Endodermal cell (in vitro differentiated cells): ENCODE measurements around the gene HRH1. TPM values are rescaled to one million over a fixed set of nuclear protein-coding genes. Genes with fewer than 3 reads are reported as not detected.
"Not testable (repeated sequence)": the region's sequence is repeated elsewhere in the genome, so short reads cannot be mapped to it uniquely, and the experiment has no call there.

Experiments
- DNase-seq: peaks from one replicate; pipeline ENCODE4 v3.0.0-alpha.2; 2017
- H3K27ac ChIP-seq: 2 replicates; pipeline ENCODE4 v1.5.1; 2013; ENCODE audit warnings: mild to moderate bottlenecking, low read depth, low read length, moderate library complexity
- H3K27me3 ChIP-seq: 2 replicates; pipeline ENCODE4 v1.6.1; 2013; ENCODE audit warnings: mild to moderate bottlenecking, low read length, moderate library complexity; ENCODE audit not compliant: insufficient read depth, control insufficient read depth, poor library complexity, severe bottlenecking
- H3K36me3 ChIP-seq: 2 replicates; pipeline ENCODE4 v1.7.0; 2013; ENCODE audit warnings: mild to moderate bottlenecking, low read length, moderate library complexity; ENCODE audit not compliant: control insufficient read depth, insufficient read depth
- H3K4me1 ChIP-seq: one replicate; pipeline ENCODE4 v1.7.0; 2013; ENCODE audit warnings: low read length; ENCODE audit not compliant: control insufficient read depth, insufficient read depth
- H3K4me3 ChIP-seq: 2 replicates; pipeline ENCODE4 v1.5.1; 2013; ENCODE audit warnings: mild to moderate bottlenecking, low read length, moderate library complexity
- H3K9ac ChIP-seq: 2 replicates; pipeline ENCODE4 v1.6.1; 2013; ENCODE audit warnings: mild to moderate bottlenecking, low read length, moderate library complexity; ENCODE audit not compliant: poor library complexity, severe bottlenecking; ENCODE audit errors: extremely low read depth
- H3K9me3 ChIP-seq: 2 replicates; pipeline ENCODE4 v1.6.1; 2013; ENCODE audit warnings: mild to moderate bottlenecking, low read length, moderate library complexity; ENCODE audit not compliant: control insufficient read depth
- H3K27ac Mint-ChIP-seq: 2 replicates; pipeline ENCODE4 v1.8.0; 2020; ENCODE audit warnings: mixed read lengths
- H3K27me3 Mint-ChIP-seq: 2 replicates; pipeline ENCODE4 v1.8.0; 2021; ENCODE audit warnings: mild to moderate bottlenecking, mixed read lengths; ENCODE audit not compliant: insufficient read depth
- H3K36me3 Mint-ChIP-seq: 2 replicates; pipeline ENCODE4 v1.8.0; 2020; ENCODE audit warnings: low read depth, mixed read lengths
- H3K4me1 Mint-ChIP-seq: 2 replicates; pipeline ENCODE4 v1.8.0; 2020; ENCODE audit warnings: mixed read lengths
- H3K4me3 Mint-ChIP-seq: 2 replicates; pipeline ENCODE4 v1.8.0; 2020; ENCODE audit warnings: mild to moderate bottlenecking, moderate library complexity, mixed read lengths
- H3K9me3 Mint-ChIP-seq: 2 replicates; pipeline ENCODE4 v1.8.0; 2020; ENCODE audit warnings: mild to moderate bottlenecking, mixed read lengths
- CTCF ChIP-seq: fragments of 200-600 bp; sonication (generic); conservative IDR thresholded peaks from 2 replicates; pipeline ENCODE4 v1.5.0; 2021; ENCODE audit warnings: antibody characterized with exemption, mild to moderate bottlenecking
- WGBS, 2 experiments: methylation state at CpG; one replicate each; pipeline versions ENCODE4 v1.1.5 to v1.1.7; 2013; ENCODE audit warnings: missing lambda C conversion rate in 2 of 2, mixed read lengths in 1 of 2; ENCODE audit not compliant: insufficient coverage in 1 of 2, insufficient read length in 1 of 2; 5-methylcytosine and 5-hydroxymethylcytosine counted together
- long read RNA-seq, 4 experiments: library from polyadenylated mRNA in 2 of 4; library from RNA in 1 of 4; library from capped mRNA in 1 of 4; stranded (forward) in 3 of 4; unstranded in 1 of 4; transcript quantifications; one replicate each; pipeline ENCODE4 v2.0.0, GENCODE V29; 2020 to 2021; ENCODE audit warnings: inconsistent platforms in 1 of 4
- polyA plus RNA-seq, 2 experiments: library from polyadenylated mRNA; stranded (reverse); fragments of 50-300 nt; gene quantifications; one replicate each; pipeline ENCODE4 v1.2.3, GENCODE V29; 2013
- total RNA-seq, 2 donors: library from RNA; stranded (reverse); fragmentation: NEBNext Ultra II Directional in 1 of 2; extraction: Animal tissue kit (Norgen Biotek cat#: 25700) in 1 of 2; gene quantifications; 2 replicates in 1 of 2; 3 replicates in 1 of 2; pipeline ENCODE4 v1.2.1, GENCODE V29; 2021

The HRH1 gene
- total RNA-seq: under 1 TPM in 1 of 2 donors, not detected in 1; 0.13 TPM
- polyA plus RNA-seq (2013, experiment 1 of 2): 0.21 TPM
- polyA plus RNA-seq (2013, experiment 2 of 2): 0.41 TPM
- long read RNA-seq, experiment 1: 0 reads
- long read RNA-seq, experiment 2: 0 reads
- long read RNA-seq, experiment 3: 0 reads
- long read RNA-seq, experiment 4: 0 reads

- 1 to 3% methylated on average over 17 to 98 of the region's 98 CpGs for WGBS, 2 experiments
- H3K4me3 Mint-ChIP-seq: peak within 1 kb of the TSS; percentile 60
- no peaks in the 10 kb centered on the region for H3K36me3 Mint-ChIP-seq
- peaks cover 79% of the 10 kb centered on the region for H3K27me3 Mint-ChIP-seq
- no peaks in the 10 kb centered on the region for H3K9me3 Mint-ChIP-seq
- DNase-seq: no peak
- Histone ChIP-seq H3K27me3 (peaks cover 77% of the 10 kb centered on the region), H3K9ac (peak within 1 kb of the TSS; percentile 15), H3K36me3 (no peaks in the 10 kb centered on the region), H3K9me3 (no peaks in the 10 kb centered on the region), H3K4me3 (peak within 1 kb of the TSS; percentile 77), H3K4me1 (no peaks in the 10 kb centered on the region), H3K27ac (no peak within 1 kb of the TSS)
- H3K4me1 Mint-ChIP-seq: peaks cover 12% of the 10 kb centered on the region
- TF ChIP-seq CTCF: no peak
- H3K27ac Mint-ChIP-seq: peak within 1 kb of the TSS; percentile 56
Measured at GRCh38 chr3:11154036-11154952, at the start of gene HRH1. HRH1 (plus strand) TSS chr3:11154493; CDS start chr3:11259038, 104,545 bp downstream.

- H3K9me3 ChIP-seq, H3K9me3 Mint-ChIP-seq, H3K27ac ChIP-seq, H3K27ac Mint-ChIP-seq, DNase-seq, H3K36me3 Mint-ChIP-seq, H3K27me3 ChIP-seq, H3K9ac ChIP-seq, H3K36me3 ChIP-seq, H3K4me3 ChIP-seq, H3K4me1 Mint-ChIP-seq, H3K4me3 Mint-ChIP-seq, H3K4me1 ChIP-seq: not testable (repeated sequence)
- WGBS, 2 experiments: no CpG with 5 or more reads among the region's 2 CpGs
- peaks cover 15% of the 10 kb centered on the region for H3K27me3 Mint-ChIP-seq
Measured at GRCh38 chr3:11113316-11113715, 41.0 kb upstream of the HRH1 start.

DNA sequence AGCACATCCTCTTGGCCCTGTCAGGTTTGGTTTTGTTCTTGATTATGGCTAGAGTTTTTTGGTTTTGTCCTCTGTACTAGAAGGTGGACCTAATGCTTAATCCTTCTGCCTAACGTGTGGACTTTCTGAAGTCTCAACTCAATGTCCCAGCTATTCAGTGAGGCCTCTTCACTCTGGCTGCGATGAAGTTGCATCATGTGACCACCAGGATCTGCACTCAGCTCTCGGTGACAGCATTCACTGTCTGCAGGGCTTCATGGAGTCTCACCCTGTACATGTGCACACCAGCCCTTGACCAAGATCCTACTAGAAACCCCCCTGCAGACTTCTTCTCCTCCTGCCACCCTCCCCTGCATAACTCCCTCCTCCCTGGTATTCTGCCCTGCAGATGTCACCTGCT is 38.7 kb upstream of the HRH1 start:
- 81 to 90% methylated on average over 2 to 3 of the region's 3 CpGs for WGBS, 2 experiments
- H3K4me1 ChIP-seq: no peaks in the 10 kb centered on the region
- no peaks in the 10 kb centered on the region for H3K9me3 ChIP-seq
- H3K4me3 ChIP-seq: no peak overlapping the region
- DNase-seq: no peak
- Mint-ChIP-seq H3K27me3 (peaks cover 6% of the 10 kb centered on the region), H3K27ac (no peak overlapping the region), H3K4me3 (no peak overlapping the region), H3K36me3 (no peaks in the 10 kb centered on the region), H3K9me3 (peaks cover 8% of the 10 kb centered on the region), H3K4me1 (peaks cover 2% of the 10 kb centered on the region)
- no peak overlapping the region for H3K9ac ChIP-seq
- H3K36me3 ChIP-seq: no peaks in the 10 kb centered on the region
- no peaks in the 10 kb centered on the region for H3K27me3 ChIP-seq
- H3K27ac ChIP-seq: no peak overlapping the region
- TF ChIP-seq CTCF: no peak
